Activated naive CD8-positive, alpha-beta T cell treated with anti-CD3 and anti-CD28 coated beads, Interleukin-2, amount 10 ng/mL, durations not matched to agents 7 days and 5 days (primary cell): ENCODE results near the gene NFKB2. TPM values are rescaled to one million over a fixed set of nuclear protein-coding genes. Genes with fewer than 3 reads are reported as not detected.

Source experiments
- ATAC-seq: fragments of 150-1000 bp; cut with Tn5 transposase; one replicate; pipeline ENCODE4 v1.10.0; 2021; ENCODE audit warnings: low read depth, moderate library complexity
- POLR2A ChIA-PET: fragments of 350-600 bp; sonication (Branson Sonifier 250); formaldehyde crosslinking; loops from one replicate; lab custom pipeline; 2021; ENCODE audit warnings: antibody characterized with exemption; lab: Charles Lee
- DNase-seq: peaks from one replicate; pipeline ENCODE4 v3.0.0; 2021
- H3K27ac Mint-ChIP-seq: one replicate; pipeline ENCODE4 v1.8.0; 2022; ENCODE audit warnings: mild to moderate bottlenecking, mixed read lengths
- H3K27me3 Mint-ChIP-seq: one replicate; pipeline ENCODE4 v1.8.0; 2022; ENCODE audit warnings: mild to moderate bottlenecking, moderate library complexity, mixed read lengths
- H3K36me3 Mint-ChIP-seq: one replicate; pipeline ENCODE4 v1.8.0; 2021; ENCODE audit warnings: mild to moderate bottlenecking, mixed read lengths
- H3K4me1 Mint-ChIP-seq: one replicate; pipeline ENCODE4 v1.8.0; 2021; ENCODE audit warnings: mixed read lengths
- H3K4me3 Mint-ChIP-seq: one replicate; pipeline ENCODE4 v1.8.0; 2022; ENCODE audit warnings: mild to moderate bottlenecking, moderate library complexity, mixed read lengths
- H3K9me3 Mint-ChIP-seq: one replicate; pipeline ENCODE4 v1.8.0; 2021; ENCODE audit warnings: mixed read lengths
- total RNA-seq, 2 experiments: library from RNA; stranded (reverse); gene quantifications; one replicate each; pipeline ENCODE4 v1.2.3, GENCODE V29; 2021

The NFKB2 gene
- total RNA-seq, 2 experiments from 2014 or later: 103 to 104 TPM

DNA sequence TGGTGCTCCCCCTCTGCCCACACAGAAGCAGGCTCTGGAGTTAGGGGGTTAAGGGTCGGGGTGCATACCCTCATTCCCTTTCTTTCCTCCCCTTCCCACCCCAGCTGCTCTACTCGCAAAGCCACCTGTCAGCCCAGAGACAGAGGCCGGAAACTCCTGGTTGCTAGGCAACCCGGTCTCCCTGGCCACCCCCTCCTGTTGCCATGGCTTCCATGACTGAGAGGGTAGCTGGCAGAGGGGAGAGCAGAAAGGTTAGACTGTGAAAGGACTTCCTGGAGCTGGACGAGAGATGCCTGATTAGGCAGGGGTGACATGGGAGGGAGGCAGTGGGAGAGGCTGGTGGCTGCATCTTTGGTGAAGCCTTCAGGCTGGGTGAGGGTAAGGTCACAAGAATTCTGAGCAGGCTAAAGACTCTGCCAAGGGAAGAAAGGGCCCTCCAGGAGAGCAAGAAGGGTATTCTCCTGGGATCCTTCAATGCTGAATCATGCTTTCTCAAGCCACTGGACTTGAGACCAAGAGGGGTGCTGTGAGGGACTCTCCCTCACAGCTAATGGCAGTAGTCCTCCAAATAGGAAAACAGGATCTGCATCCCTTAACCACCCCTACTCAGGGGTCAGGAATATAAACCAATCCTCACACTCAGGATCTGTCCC, 17.7 kb downstream of the NFKB2 start:
- ATAC-seq (peak; percentile 31), DNase-seq (no peak)
- H3K36me3 Mint-ChIP-seq: no peaks in the 10 kb centered on the region
- POLR2A ChIA-PET: interaction anchor here (1.9 kb wide), 1 partner anchor 9 kb away, joined by 5 read pairs; no protein-coding TSS in a partner anchor
- no peaks in the 10 kb centered on the region for H3K9me3 Mint-ChIP-seq
- peaks cover 47% of the 10 kb centered on the region for H3K27me3 Mint-ChIP-seq
- H3K4me3 Mint-ChIP-seq: no peak overlapping the region
- peaks cover 19% of the 10 kb centered on the region for H3K4me1 Mint-ChIP-seq
- H3K27ac Mint-ChIP-seq: no peak overlapping the region

- H3K36me3 Mint-ChIP-seq: no peaks in the 10 kb centered on the region
- no peak for ATAC-seq
These were observed 18.5 kb downstream of the NFKB2 start for GRCh38 chr10:102413806-102414561.

GRCh38 chr10:102414749-102415148, 19.2 kb downstream of the NFKB2 start:
- no peak for DNase-seq
- H3K9me3 Mint-ChIP-seq: no peaks in the 10 kb centered on the region

More at GRCh38 chr10:102413806-102414561, 18.5 kb downstream of the NFKB2 start:
- H3K9me3 Mint-ChIP-seq: no peaks in the 10 kb centered on the region
- no peak overlapping the region for H3K27ac Mint-ChIP-seq
- H3K27me3 Mint-ChIP-seq: peaks cover 50% of the 10 kb centered on the region
- POLR2A ChIA-PET: interaction anchor here (1.9 kb wide), 1 partner anchor 8 kb away, joined by 5 read pairs; no protein-coding TSS in a partner anchor
- no peak for DNase-seq
- no peak overlapping the region for H3K4me3 Mint-ChIP-seq
- H3K4me1 Mint-ChIP-seq: peaks cover 18% of the 10 kb centered on the region

DNA sequence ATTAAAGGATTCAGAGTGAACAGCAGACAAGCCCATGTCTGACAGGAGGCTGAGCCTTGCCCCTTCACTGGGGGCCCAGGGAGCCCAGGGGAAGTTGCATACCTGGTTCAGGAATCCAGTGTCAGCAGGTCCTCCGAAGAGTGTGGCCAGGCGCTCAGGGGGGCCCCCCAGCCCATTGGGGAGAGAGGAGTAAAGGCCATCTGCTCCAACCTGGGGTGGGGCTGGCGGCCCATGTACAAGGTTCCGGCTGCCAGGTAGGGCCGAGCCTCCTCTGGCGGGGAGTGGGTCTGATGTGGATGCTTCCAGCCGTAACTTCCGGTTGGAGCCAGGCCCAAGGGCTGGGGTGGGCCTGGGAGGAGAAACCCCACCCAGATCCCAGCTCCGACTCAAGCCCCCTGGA, 20.8 kb downstream of the NFKB2 start:
- Mint-ChIP-seq H3K4me1 (peaks cover 24% of the 10 kb centered on the region), H3K9me3 (no peaks in the 10 kb centered on the region), H3K4me3 (no peak overlapping the region), H3K27me3 (peaks cover 36% of the 10 kb centered on the region), H3K27ac (no peak overlapping the region), H3K36me3 (no peaks in the 10 kb centered on the region)
- POLR2A ChIA-PET: no interaction called here
- DNase-seq: no peak
- no peak for ATAC-seq

More at GRCh38 chr10:102414749-102415148, 19.2 kb downstream of the NFKB2 start:
- H3K27ac Mint-ChIP-seq: no peak overlapping the region
- no peak for ATAC-seq
- H3K27me3 Mint-ChIP-seq: peaks cover 48% of the 10 kb centered on the region
- peaks cover 20% of the 10 kb centered on the region for H3K4me1 Mint-ChIP-seq
- POLR2A ChIA-PET: no interaction called here
- no peak overlapping the region for H3K4me3 Mint-ChIP-seq
- no peaks in the 10 kb centered on the region for H3K36me3 Mint-ChIP-seq

DNA sequence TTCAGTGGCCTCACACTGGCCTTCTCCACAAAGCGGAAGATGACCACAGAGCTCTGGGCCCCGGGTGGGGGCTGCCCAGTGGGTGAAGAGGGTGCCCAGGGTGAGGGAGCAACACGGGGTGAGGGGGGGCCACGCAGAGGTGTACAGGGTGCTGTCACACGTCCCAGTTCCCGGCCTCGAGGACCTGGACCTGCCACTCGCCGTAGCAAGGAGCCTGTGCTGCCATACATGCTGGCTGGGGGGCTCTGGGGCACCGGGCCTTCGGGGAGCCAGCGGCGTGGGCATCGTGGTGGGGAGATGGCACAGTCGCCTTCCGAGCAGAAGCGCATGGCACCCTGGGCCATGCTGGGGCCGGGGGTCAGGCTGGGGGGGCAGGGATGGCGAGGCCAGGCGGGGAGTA, 21.2 kb downstream of the NFKB2 start:
- Mint-ChIP-seq H3K36me3 (no peaks in the 10 kb centered on the region), H3K9me3 (no peaks in the 10 kb centered on the region), H3K27ac (no peak overlapping the region), H3K4me3 (no peak overlapping the region), H3K27me3 (peaks cover 32% of the 10 kb centered on the region), H3K4me1 (peaks cover 24% of the 10 kb centered on the region)
- POLR2A ChIA-PET: no interaction called here
- ATAC-seq: no peak
- no peak for DNase-seq

DNA sequence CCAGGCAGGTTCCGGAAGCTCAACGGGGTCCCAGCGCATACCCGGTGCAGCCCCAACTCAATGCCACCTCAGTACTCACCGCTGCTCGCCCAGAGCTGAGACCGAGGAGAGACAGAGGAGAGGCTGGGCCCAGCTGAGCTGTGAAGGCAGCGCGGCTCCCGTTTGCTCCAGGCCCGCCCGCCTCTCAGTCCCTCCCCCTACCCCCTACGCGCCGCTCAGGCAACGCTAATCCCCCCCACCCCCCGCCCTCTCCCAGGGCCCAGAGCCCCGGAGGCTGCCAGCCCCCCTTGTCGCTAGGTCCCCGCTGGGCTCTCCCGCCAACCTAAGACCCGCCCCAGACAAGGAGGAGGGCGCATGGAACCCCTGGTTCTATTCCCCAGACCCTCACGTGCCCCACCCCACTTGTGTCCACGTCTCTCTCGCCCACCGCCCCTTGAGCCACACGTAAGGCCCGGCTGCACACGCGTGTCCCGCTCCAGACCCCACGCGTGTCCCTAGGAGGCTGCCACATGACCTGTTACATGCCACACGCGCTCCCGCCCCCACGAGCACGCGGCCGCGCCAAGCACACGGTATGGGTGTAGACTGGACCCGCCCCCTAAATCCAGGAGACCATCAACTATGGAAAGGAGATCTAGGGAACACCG, 23.2 kb downstream of the NFKB2 start, which contains the start of gene PSD:
Gene PSD (minus strand): TSS at position 164 of the 647 bp plus-strand sequence. CDS start 1,747 bp downstream, outside the sequence.
- DNase-seq (no peak), ATAC-seq (no peak)
- Mint-ChIP-seq H3K9me3 (no peaks in the 10 kb centered on the region), H3K27ac (peak within 1 kb of the TSS; percentile 7), H3K36me3 (peaks cover 2% of the 10 kb centered on the region), H3K4me1 (peaks cover 26% of the 10 kb centered on the region), H3K4me3 (peak within 1 kb of the TSS; percentile 93), H3K27me3 (peaks cover 31% of the 10 kb centered on the region)
- POLR2A ChIA-PET: no interaction called here

GRCh38 chr10:102419269-102420180, 24.0 kb downstream of the NFKB2 start:
- H3K27me3 Mint-ChIP-seq: peaks cover 24% of the 10 kb centered on the region
- peak overlapping the region; percentile 93 for H3K4me3 Mint-ChIP-seq
- H3K4me1 Mint-ChIP-seq: peaks cover 26% of the 10 kb centered on the region
- peaks cover 3% of the 10 kb centered on the region for H3K36me3 Mint-ChIP-seq
- H3K9me3 Mint-ChIP-seq: no peaks in the 10 kb centered on the region
- POLR2A ChIA-PET: interaction anchor here (1.4 to 6.6 kb wide), 6 partner anchors 9 to 227 kb away, joined by 3 to 140 read pairs (median 30); partner anchors contain the start of genes C10orf95, CUEDC2 and NFKB2
- H3K27ac Mint-ChIP-seq: peak overlapping the region; percentile 7
- ATAC-seq (no peak), DNase-seq (peak; percentile 87)

DNA sequence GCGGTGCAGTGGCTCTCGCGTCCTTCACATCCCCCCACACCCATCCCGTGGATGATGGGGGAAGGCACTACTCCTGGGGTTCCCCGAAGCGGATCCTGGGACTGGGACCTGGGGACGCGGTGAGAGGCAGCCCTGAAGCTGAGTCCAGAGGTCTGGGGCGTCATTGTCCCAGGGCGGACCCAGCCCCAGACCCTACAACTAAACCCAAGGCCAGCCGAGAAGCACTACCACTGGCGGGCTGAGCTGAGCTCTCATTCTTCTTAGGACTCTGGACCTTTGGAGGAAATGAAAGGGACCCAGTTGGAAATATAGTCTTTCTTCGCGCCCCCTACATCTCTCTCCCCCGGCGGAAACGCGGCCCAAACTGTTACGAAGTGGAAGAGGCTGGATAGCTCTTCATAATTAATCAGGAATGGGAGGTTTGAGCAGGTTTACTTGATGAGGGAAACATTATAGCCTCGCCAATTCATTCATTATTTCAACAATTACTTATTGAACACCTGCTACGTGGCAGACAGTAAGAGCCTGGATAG, 24.7 kb downstream of the NFKB2 start:
- Mint-ChIP-seq H3K4me3 (peak overlapping the region; percentile 93), H3K27me3 (peaks cover 23% of the 10 kb centered on the region), H3K27ac (peak overlapping the region; percentile 91), H3K36me3 (peaks cover 4% of the 10 kb centered on the region), H3K9me3 (no peaks in the 10 kb centered on the region), H3K4me1 (peaks cover 26% of the 10 kb centered on the region)
- ATAC-seq (no peak), DNase-seq (no peak)
- POLR2A ChIA-PET: interaction anchor here (0.6 to 6.6 kb wide), 7 partner anchors 10 to 228 kb away, joined by 3 to 140 read pairs (median 20); partner anchors contain the start of genes C10orf95, CUEDC2, GBF1 and NFKB2

- Mint-ChIP-seq H3K27ac (peak within 1 kb of the TSS; percentile 91), H3K4me1 (peaks cover 26% of the 10 kb centered on the region), H3K9me3 (no peaks in the 10 kb centered on the region), H3K27me3 (peaks cover 23% of the 10 kb centered on the region), H3K36me3 (peaks cover 4% of the 10 kb centered on the region), H3K4me3 (peak within 1 kb of the TSS; percentile 93)
- peak; percentile 75 for ATAC-seq
- POLR2A ChIA-PET: interaction anchor here (0.6 to 6.6 kb wide), 12 partner anchors 8 to 229 kb away, joined by 3 to 140 read pairs (median 7); partner anchors contain the start of genes C10orf95, CUEDC2, GBF1 and NFKB2
- DNase-seq: peak; percentile 95
These were observed 25.4 kb downstream of the NFKB2 start, which contains the start of gene FBXL15 for GRCh38 chr10:102420714-102421506. FBXL15 (plus strand) TSS chr10:102420836; CDS start chr10:102421130, 294 bp downstream.

GRCh38 chr10:102421507-102421756, 25.9 kb downstream of the NFKB2 start:
- H3K4me1 Mint-ChIP-seq: peaks cover 28% of the 10 kb centered on the region
- ATAC-seq (no peak), DNase-seq (no peak)
- POLR2A ChIA-PET: interaction anchor here (0.8 to 6.6 kb wide), 11 partner anchors 8 to 192 kb away, joined by 3 to 140 read pairs (median 9); partner anchors contain the start of genes C10orf95, CUEDC2 and NFKB2
- H3K36me3 Mint-ChIP-seq: peaks cover 4% of the 10 kb centered on the region
- peak overlapping the region; percentile 91 for H3K27ac Mint-ChIP-seq
- H3K27me3 Mint-ChIP-seq: peaks cover 19% of the 10 kb centered on the region
- H3K9me3 Mint-ChIP-seq: no peaks in the 10 kb centered on the region
- peak overlapping the region; percentile 93 for H3K4me3 Mint-ChIP-seq

GRCh38 chr10:102421757-102422512, 26.4 kb downstream of the NFKB2 start:
- Mint-ChIP-seq H3K36me3 (peaks cover 4% of the 10 kb centered on the region), H3K4me1 (peaks cover 30% of the 10 kb centered on the region), H3K9me3 (no peaks in the 10 kb centered on the region), H3K27ac (peak overlapping the region; percentile 91), H3K27me3 (peaks cover 19% of the 10 kb centered on the region), H3K4me3 (peak overlapping the region; percentile 93)
- POLR2A ChIA-PET: interaction anchor here (0.8 to 6.6 kb wide), 11 partner anchors 9 to 192 kb away, joined by 3 to 140 read pairs (median 9); partner anchors contain the start of genes C10orf95, CUEDC2 and NFKB2
- DNase-seq: no peak
- ATAC-seq: peak; percentile 9
